ENCODE measurements around the gene SFT2D3. TPM values are rescaled to one million over a fixed set of nuclear protein-coding genes. Genes with fewer than 3 reads are reported as not detected.
A peak's percentile ranks its signal among the peaks of the same experiment; 100 is the strongest.

SFT2D3 gene
- total RNA-seq, 1 donor from 2014 or later: 2.9 TPM

DNA sequence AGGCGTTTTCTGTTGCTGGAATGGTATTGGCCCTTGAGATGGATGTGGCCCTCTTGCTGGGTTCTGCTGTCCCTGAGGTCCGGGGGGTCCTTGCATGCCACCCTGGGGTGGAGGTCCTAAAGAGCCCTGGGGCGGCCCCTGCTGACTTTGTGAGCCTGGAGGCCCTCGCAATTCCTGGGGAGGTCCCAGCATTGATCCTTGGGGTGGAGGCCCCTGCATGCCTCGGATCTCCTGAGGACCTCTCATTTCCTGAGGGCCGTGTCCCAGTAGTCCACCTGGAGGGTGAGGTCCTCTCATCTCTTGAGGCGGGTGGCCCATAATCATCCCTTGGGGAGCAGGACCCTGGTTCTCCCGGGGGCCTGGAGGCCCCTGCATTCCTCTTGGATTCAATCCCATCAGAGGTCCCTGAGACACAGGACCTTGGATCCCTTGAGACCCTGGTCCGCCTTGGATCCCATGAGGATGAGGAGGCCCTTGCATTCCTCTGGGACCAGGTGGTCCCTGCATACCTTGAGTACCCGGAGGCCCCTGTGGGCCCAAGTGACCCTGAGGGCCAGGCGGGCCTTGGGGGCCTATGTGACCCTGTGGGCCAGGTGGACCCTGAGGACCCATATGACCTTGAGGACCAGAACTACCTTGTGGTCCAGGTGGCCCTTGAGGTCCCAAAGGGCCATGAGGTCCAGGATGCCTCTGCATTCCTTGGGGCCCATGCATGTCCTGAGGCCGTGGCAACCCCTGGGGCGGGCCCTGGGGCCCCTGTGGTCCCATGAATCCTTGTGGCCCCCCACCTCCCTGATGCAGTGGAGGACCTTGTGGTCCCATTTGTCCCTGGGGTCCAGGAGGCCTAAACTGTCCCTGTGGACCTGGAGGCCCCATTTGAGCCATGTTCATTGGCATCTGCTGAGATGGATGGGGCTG is 18.3 kb downstream of the SFT2D3 start:
- no peaks in the 10 kb centered on the region for H3K27me3 ChIP-seq (ENCODE audit: low read depth)
- DNase-seq: no peak
- peaks cover 54% of the 10 kb centered on the region for H3K4me1 ChIP-seq
- TF ChIP-seq, protein P1, sequence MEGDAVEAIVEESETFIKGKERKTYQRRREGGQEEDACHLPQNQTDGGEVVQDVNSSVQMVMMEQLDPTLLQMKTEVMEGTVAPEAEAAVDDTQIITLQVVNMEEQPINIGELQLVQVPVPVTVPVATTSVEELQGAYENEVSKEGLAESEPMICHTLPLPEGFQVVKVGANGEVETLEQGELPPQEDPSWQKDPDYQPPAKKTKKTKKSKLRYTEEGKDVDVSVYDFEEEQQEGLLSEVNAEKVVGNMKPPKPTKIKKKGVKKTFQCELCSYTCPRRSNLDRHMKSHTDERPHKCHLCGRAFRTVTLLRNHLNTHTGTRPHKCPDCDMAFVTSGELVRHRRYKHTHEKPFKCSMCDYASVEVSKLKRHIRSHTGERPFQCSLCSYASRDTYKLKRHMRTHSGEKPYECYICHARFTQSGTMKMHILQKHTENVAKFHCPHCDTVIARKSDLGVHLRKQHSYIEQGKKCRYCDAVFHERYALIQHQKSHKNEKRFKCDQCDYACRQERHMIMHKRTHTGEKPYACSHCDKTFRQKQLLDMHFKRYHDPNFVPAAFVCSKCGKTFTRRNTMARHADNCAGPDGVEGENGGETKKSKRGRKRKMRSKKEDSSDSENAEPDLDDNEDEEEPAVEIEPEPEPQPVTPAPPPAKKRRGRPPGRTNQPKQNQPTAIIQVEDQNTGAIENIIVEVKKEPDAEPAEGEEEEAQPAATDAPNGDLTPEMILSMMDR (IDR thresholded peaks at IDR 0.05; ENCODE audit: borderline replicate concordance): no peak
- peak overlapping the region; percentile 4 for H3K27ac ChIP-seq (replicated peaks)
- H3K36me3 ChIP-seq: peaks cover 64% of the 10 kb centered on the region
- H3K9me3 ChIP-seq (replicated peaks): no peaks in the 10 kb centered on the region
- H3K4me3 ChIP-seq: no peak overlapping the region
- intact Hi-C loops (cut with micrococcal nuclease): no loop called here

DNA sequence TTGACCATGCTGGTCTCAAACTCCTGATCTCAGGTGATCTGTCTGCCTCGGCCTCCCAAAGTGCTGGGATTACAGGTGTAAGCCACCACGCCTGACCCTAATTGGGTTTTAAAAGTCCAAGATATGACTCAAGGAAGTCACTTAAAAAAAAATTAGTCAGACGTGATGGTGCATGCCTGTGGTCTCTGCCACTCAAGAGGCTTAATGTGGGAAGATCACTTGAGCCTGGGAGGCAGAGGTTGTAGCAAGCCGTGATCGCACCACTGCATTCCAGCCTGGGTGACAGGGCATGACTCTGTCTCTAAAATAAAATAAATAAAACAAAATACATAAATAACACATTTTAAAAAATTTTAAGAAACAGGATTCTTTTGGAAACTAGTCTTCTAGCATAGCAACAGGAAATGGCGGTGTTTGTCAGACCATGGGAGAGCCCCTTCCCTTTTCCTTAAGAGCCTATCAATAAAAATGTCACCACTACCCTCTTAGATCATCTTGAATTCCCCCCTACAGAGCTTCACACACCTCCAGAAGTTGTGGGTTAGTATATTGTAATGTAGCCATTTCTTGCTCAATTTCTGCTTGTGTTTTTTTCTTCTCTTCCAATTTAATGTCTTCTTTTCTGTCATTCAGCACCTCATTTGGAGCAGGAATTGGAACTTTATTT is 20.1 kb downstream of the SFT2D3 start:
- no peaks in the 10 kb centered on the region for H3K9me3 ChIP-seq (replicated peaks)
- DNase-seq: no peak
- no peak overlapping the region for H3K4me3 ChIP-seq
- no peaks in the 10 kb centered on the region for H3K27me3 ChIP-seq (ENCODE audit: low read depth)
- peaks cover 60% of the 10 kb centered on the region for H3K4me1 ChIP-seq
- TF ChIP-seq, protein P1 (IDR thresholded peaks at IDR 0.05; ENCODE audit: borderline replicate concordance): no peak
- H3K27ac ChIP-seq (replicated peaks): peak overlapping the region; percentile 83
- intact Hi-C loops (cut with micrococcal nuclease): no loop called here
- peaks cover 59% of the 10 kb centered on the region for H3K36me3 ChIP-seq

DNA sequence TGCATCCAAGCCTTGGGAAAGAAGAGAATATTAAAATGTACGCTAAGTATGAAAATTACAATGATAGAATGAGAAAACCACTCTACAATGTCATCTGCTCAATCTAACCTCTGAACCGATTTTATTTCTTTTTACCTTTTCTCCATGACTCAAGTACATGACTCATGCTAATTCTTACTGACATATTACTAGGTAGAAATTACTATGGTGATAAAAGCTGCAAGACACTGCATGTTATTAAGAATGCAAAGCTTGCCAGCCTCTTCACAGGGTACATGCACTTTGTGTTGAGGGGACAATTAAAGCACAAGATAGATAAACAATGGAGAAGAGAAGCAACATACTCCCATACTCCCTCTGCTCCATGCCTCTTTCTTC is 20.7 kb downstream of the SFT2D3 start:
- DNase-seq: no peak
- intact Hi-C loops (cut with micrococcal nuclease): no loop called here
- TF ChIP-seq, protein P1 (IDR thresholded peaks at IDR 0.05; ENCODE audit: borderline replicate concordance): no peak
- H3K27me3 ChIP-seq (ENCODE audit: low read depth): no peaks in the 10 kb centered on the region
- peaks cover 55% of the 10 kb centered on the region for H3K36me3 ChIP-seq
- peak overlapping the region; percentile 83 for H3K27ac ChIP-seq (replicated peaks)
- H3K4me1 ChIP-seq: peaks cover 61% of the 10 kb centered on the region
- no peak overlapping the region for H3K4me3 ChIP-seq
- no peaks in the 10 kb centered on the region for H3K9me3 ChIP-seq (replicated peaks)

DNA sequence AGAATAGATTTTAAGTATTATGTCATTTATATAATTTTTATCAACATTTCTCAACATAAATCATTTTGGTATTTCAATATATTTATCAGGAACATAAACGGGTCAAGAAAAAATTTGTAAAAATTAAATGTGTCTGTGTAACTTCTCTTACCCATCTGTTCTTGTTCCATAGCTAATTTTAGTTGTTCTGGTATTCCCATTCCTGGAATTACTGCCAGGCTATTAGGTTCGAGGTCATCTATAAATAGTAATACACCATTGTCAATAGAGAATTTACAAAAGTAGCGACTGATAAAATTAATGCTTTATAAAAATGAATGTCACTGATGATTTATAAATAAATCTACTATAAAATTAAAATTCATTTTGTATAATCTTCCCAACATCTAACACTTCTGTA is 21.5 kb downstream of the SFT2D3 start:
- intact Hi-C loops (cut with micrococcal nuclease): no loop called here
- no peak for DNase-seq
- Histone ChIP-seq H3K4me3 (no peak overlapping the region), H3K27ac (replicated peaks) (peak overlapping the region; percentile 83), H3K36me3 (peaks cover 52% of the 10 kb centered on the region), H3K27me3 (ENCODE audit: low read depth) (no peaks in the 10 kb centered on the region), H3K9me3 (replicated peaks) (no peaks in the 10 kb centered on the region), H3K4me1 (peaks cover 65% of the 10 kb centered on the region)
- TF ChIP-seq, protein P1 (IDR thresholded peaks at IDR 0.05; ENCODE audit: borderline replicate concordance): no peak

DNA sequence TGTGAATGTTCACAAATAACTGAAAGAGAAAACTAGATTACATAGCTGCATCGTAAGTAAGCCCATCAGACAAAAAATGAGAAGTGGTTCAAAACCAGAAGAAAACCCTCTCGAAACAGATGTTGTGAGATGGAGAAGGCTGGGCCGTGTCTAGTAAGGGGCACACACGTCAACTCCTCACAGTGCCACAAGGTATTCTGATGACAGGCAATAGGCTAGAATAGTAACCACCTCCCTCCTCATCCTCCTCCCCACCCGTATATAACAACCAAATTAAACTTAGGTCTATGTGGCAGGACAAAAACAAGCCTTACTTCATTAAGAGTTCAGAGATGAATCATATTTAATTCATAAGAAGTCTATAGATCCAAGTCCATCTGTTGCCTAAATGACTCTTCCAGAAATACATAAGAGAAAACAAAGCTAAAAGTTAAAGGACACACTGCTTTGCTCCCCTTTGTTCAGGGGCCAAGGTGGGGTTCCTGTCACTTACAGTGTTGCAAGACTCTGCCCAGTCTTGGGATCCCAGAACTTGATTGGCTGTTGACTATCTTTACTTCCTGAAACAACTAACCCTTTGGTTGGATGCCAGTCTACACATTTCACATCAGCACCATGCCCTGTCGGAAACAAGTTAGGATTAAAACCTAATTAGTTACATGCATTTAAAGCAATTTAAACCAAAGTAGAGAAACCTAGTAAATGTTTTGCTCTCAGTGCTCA is 25.0 kb downstream of the SFT2D3 start:
- DNase-seq: no peak
- TF ChIP-seq, protein P1 (IDR thresholded peaks at IDR 0.05; ENCODE audit: borderline replicate concordance): no peak
- intact Hi-C loops (cut with micrococcal nuclease): no loop called here
- peaks cover 20% of the 10 kb centered on the region for H3K36me3 ChIP-seq
- no peaks in the 10 kb centered on the region for H3K9me3 ChIP-seq (replicated peaks)
- no peaks in the 10 kb centered on the region for H3K27me3 ChIP-seq (ENCODE audit: low read depth)
- no peak overlapping the region for H3K4me3 ChIP-seq
- H3K27ac ChIP-seq (replicated peaks): peak overlapping the region; percentile 83
- peaks cover 62% of the 10 kb centered on the region for H3K4me1 ChIP-seq
